Natural killer cell (primary cell): ENCODE results near the gene SORCS2. TPM values are rescaled to one million over a fixed set of nuclear protein-coding genes. Genes with fewer than 3 reads are reported as not detected.

Source experiments
- ATAC-seq, 3 donors: fragments of 150-1000 bp in 2 of 3; fragments of 200-7000 bp in 1 of 3; cut with Tn5 transposase; 1 replicate in 1 of 3; 2 replicates in 2 of 3; pipeline ENCODE4 v1.10.0; 2021; ENCODE audit warnings: mild to moderate bottlenecking in 2 of 3, moderate library complexity in 2 of 3
- DNase-seq, 2 donors: peaks; one replicate each; pipeline versions ENCODE4 v3.0.0 to v3.0.0-alpha.2; 2013 to 2021; ENCODE audit warnings: mixed read lengths in 1 of 2
- H3K27ac ChIP-seq: one replicate; pipeline ENCODE4 v1.5.1; 2013; ENCODE audit warnings: mild to moderate bottlenecking, low read length
- H3K27me3 ChIP-seq: one replicate; pipeline ENCODE4 v1.6.1; 2013; ENCODE audit warnings: low read length; ENCODE audit not compliant: control insufficient read depth, insufficient read depth
- H3K36me3 ChIP-seq: one replicate; pipeline ENCODE4 v1.6.1; 2013; ENCODE audit warnings: low read length; ENCODE audit not compliant: control insufficient read depth, insufficient read depth
- H3K4me1 ChIP-seq: one replicate; pipeline ENCODE4 v1.6.1; 2013; ENCODE audit warnings: low read length; ENCODE audit not compliant: control insufficient read depth, insufficient read depth
- H3K4me3 ChIP-seq: one replicate; pipeline ENCODE4 v1.5.1; 2013; ENCODE audit warnings: low read length
- H3K9me3 ChIP-seq: one replicate; pipeline ENCODE4 v1.6.1; 2013; ENCODE audit warnings: low read length; ENCODE audit not compliant: control insufficient read depth, insufficient read depth
- H3K27ac Mint-ChIP-seq, 2 donors: one replicate each; pipeline ENCODE4 v1.8.0; 2022; ENCODE audit warnings: mild to moderate bottlenecking in 2 of 2, mixed read lengths in 2 of 2, moderate library complexity in 1 of 2
- H3K27me3 Mint-ChIP-seq, 2 donors: one replicate each; pipeline ENCODE4 v1.8.0; 2022; ENCODE audit warnings: low read depth in 2 of 2, mixed read lengths in 2 of 2
- H3K36me3 Mint-ChIP-seq: one replicate; pipeline ENCODE4 v1.8.0; 2022; ENCODE audit warnings: mixed read lengths
- H3K4me1 Mint-ChIP-seq, 2 donors: one replicate each; pipeline ENCODE4 v1.8.0; 2022; ENCODE audit warnings: mixed read lengths in 2 of 2
- H3K4me3 Mint-ChIP-seq: one replicate; pipeline ENCODE4 v1.8.0; 2022; ENCODE audit warnings: mild to moderate bottlenecking, moderate library complexity, mixed read lengths
- H3K9me3 Mint-ChIP-seq, 2 donors: one replicate each; pipeline ENCODE4 v1.8.0; 2022; ENCODE audit warnings: mixed read lengths in 2 of 2
- WGBS: methylation state at CpG from one replicate; pipeline ENCODE4 v1.1.7; 2013; ENCODE audit warnings: missing lambda C conversion rate; ENCODE audit not compliant: insufficient coverage; 5-methylcytosine and 5-hydroxymethylcytosine counted together
- intact Hi-C: fragments of 100-400 bp; cut with micrococcal nuclease; formaldehyde crosslinking; loops from one replicate; pipeline ENCODE4 v1.14.2; 2022
- total RNA-seq, 4 donors: library from RNA; stranded (reverse); fragments of 120-200 nt in 1 of 4; gene quantifications; one replicate each; pipeline versions ENCODE4 v1.2.3 to v1.2.4, GENCODE V29; 2013 to 2022
- TF ChIP-seq, protein P1 (sequence below): fragments of 200-600 bp; IDR thresholded peaks from one replicate; pipeline ENCODE4 v1.8.0; 2022; ENCODE audit warnings: antibody characterized with exemption

Gene SORCS2
- total RNA-seq, 3 donors from 2014 or later (not counting 1 experiment from before 2014, with no cell fraction given), result 1.2 to 2.5 (median 1.4) TPM

DNA sequence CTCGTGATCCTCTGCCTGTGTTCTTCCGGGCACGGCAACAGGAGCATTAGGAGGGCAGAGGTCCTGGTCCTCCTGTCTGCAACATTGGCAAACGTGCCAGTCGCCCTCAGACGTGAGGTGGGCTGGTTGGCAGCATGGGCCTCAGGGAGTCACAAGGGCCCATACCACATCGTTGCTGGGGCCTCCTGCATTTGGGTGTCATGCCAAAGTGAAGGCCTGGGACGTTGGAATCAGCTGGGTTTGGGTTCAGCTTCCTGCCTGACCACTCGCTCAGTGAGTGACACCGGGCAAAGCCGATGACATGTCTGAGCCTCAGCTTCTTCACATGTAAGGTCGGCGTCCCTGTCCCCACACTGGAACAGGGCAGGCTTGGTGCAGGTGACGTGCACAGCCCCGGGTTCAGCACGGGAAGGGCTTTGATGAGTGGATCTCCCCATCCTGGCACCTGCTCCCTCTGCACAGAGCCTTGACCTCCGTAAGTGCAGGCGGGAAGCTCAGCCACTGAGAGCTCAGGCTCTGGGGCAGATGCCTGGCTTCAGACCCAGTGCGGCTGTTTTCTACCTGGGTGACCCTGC, 150.8 kb downstream of the SORCS2 start:
- intact Hi-C loops, result no loop called here
- WGBS, result 90% methylated on average over 19 of the region's 19 CpGs
- Histone ChIP-seq H3K4me1 (no peaks in the 10 kb centered on the region), H3K36me3 (no peaks in the 10 kb centered on the region), H3K4me3 (no peak overlapping the region), H3K27ac (no peak overlapping the region), H3K27me3 (no peaks in the 10 kb centered on the region), H3K9me3 (peaks cover 7% of the 10 kb centered on the region)
- ATAC-seq (no peak), DNase-seq (no peak)
- peaks cover 5 to 11% of the 10 kb centered on the region in 2 donors for H3K9me3 Mint-ChIP-seq
- TF ChIP-seq, protein P1, sequence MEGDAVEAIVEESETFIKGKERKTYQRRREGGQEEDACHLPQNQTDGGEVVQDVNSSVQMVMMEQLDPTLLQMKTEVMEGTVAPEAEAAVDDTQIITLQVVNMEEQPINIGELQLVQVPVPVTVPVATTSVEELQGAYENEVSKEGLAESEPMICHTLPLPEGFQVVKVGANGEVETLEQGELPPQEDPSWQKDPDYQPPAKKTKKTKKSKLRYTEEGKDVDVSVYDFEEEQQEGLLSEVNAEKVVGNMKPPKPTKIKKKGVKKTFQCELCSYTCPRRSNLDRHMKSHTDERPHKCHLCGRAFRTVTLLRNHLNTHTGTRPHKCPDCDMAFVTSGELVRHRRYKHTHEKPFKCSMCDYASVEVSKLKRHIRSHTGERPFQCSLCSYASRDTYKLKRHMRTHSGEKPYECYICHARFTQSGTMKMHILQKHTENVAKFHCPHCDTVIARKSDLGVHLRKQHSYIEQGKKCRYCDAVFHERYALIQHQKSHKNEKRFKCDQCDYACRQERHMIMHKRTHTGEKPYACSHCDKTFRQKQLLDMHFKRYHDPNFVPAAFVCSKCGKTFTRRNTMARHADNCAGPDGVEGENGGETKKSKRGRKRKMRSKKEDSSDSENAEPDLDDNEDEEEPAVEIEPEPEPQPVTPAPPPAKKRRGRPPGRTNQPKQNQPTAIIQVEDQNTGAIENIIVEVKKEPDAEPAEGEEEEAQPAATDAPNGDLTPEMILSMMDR, result no peak
- no peak overlapping the region for H3K27ac Mint-ChIP-seq
- H3K27me3 Mint-ChIP-seq, result peaks cover 5 to 11% of the 10 kb centered on the region in 2 donors
- H3K4me1 Mint-ChIP-seq, result no peaks in the 10 kb centered on the region
- peaks cover 14% of the 10 kb centered on the region for H3K36me3 Mint-ChIP-seq
- H3K4me3 Mint-ChIP-seq, result no peak overlapping the region

DNA sequence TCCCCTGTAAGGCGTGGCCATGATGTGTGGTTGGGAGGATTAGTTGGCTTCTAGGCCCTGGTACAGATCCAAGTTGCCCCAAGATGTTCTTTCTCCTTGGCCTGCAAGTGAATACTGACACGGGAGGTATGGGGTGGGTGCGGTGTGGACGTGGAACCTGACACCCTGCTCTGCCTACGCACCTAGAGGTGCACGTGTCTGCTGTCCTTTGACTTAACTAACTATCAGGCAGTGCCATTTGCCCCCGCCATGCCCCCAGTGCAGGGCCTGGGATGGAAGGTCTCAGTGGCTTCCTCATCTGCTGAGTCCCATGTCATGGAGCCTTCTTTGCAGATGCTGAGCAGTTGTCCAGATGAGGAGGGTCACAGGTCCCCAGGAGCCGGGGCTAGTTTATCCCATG, 151.6 kb downstream of the SORCS2 start:
- no peak for DNase-seq

DNA sequence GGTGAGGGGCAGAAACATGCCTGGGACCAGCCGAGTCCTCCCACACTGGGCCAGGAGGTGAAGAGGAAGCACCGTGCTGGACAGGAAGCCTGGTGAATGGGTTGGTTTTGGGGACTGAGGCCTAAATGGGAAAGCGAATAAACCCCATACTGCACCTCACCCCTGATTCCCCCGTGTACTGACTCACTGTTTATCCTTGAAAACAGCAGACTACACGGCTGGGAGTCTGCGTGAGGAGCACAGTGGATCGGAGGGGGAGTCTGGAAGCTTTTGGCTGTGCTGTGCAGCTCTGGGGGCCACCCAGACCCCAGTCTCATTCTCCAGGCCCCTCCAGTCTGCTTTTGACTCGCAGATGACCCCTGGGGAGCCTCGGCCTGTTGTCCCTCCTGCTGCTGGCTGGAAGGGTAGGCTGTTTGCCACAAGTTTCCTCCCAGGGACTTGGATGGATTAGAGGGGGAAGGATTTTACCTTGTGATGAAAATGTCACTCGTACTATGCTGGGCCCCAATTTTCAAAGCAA, 152.4 kb downstream of the SORCS2 start:
- intact Hi-C loops, result no loop called here
- no peaks in the 10 kb centered on the region for H3K27me3 ChIP-seq
- TF ChIP-seq, protein P1, result no peak
- Mint-ChIP-seq H3K27ac (no peak overlapping the region), H3K4me3 (no peak overlapping the region), H3K9me3 (peaks cover 5 to 11% of the 10 kb centered on the region in 2 donors), H3K27me3 (peaks cover 5 to 11% of the 10 kb centered on the region in 2 donors), H3K4me1 (no peaks in the 10 kb centered on the region), H3K36me3 (peaks cover 14% of the 10 kb centered on the region)
- H3K36me3 ChIP-seq, result no peaks in the 10 kb centered on the region
- H3K4me1 ChIP-seq, result no peaks in the 10 kb centered on the region
- no peak overlapping the region for H3K4me3 ChIP-seq
- DNase-seq (no peak), ATAC-seq (no peak)
- 76% methylated on average over 9 of the region's 10 CpGs for WGBS
- H3K27ac ChIP-seq, result no peak overlapping the region
- H3K9me3 ChIP-seq, result peaks cover 7% of the 10 kb centered on the region

More for the DNA sequence above, 151.6 kb downstream of the SORCS2 start:
- Mint-ChIP-seq H3K36me3 (peaks cover 14% of the 10 kb centered on the region), H3K4me1 (no peaks in the 10 kb centered on the region), H3K9me3 (peaks cover 5 to 11% of the 10 kb centered on the region in 2 donors), H3K27ac (no peak overlapping the region), H3K4me3 (no peak overlapping the region), H3K27me3 (peaks cover 5 to 11% of the 10 kb centered on the region in 2 donors)
- Histone ChIP-seq H3K27me3 (no peaks in the 10 kb centered on the region), H3K4me1 (no peaks in the 10 kb centered on the region), H3K4me3 (no peak overlapping the region), H3K9me3 (peaks cover 7% of the 10 kb centered on the region), H3K27ac (no peak overlapping the region), H3K36me3 (no peaks in the 10 kb centered on the region)
- 87% methylated on average over 8 of the region's 8 CpGs for WGBS
- TF ChIP-seq, protein P1, result no peak
- intact Hi-C loops, result no loop called here
- no peak for ATAC-seq

DNA sequence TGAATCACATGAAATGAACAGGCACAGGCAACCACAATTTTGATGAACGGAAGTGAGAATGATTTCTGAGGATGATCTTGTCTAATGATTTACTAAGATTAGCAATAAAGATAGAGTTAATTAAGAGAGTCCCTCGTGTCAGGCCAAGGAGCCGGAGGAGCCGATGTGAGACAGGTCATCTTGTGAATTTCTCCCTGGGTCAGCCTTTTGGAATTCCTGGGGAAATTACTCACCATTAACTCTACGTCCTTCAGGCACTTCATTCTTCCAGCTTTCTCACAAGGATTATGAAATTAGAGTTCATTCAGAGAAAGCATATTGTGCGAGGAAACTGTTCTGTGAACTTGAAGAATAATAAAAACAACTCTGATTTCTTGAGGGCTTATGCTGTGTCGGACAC, 155.6 kb downstream of the SORCS2 start:
- Histone ChIP-seq H3K4me1 (no peaks in the 10 kb centered on the region), H3K36me3 (no peaks in the 10 kb centered on the region), H3K9me3 (peaks cover 4% of the 10 kb centered on the region), H3K27me3 (no peaks in the 10 kb centered on the region), H3K27ac (no peak overlapping the region), H3K4me3 (no peak overlapping the region)
- Mint-ChIP-seq H3K4me1 (no peaks in the 10 kb centered on the region), H3K9me3 (peaks cover 5 to 11% of the 10 kb centered on the region in 2 donors), H3K36me3 (peaks cover 14% of the 10 kb centered on the region), H3K27me3 (peaks cover 15 to 22% of the 10 kb centered on the region in 2 donors), H3K4me3 (no peak overlapping the region), H3K27ac (no peak overlapping the region)
- 87% methylated on average over 7 of the region's 7 CpGs for WGBS
- TF ChIP-seq, protein P1, result no peak
- no peak for DNase-seq
- no peak for ATAC-seq
- intact Hi-C loops, result no loop called here
